HL-60 (cell line): ENCODE results near the gene TMEM163.

Source experiments
- CTCF ChIP-seq: IDR thresholded peaks from one replicate; pipeline ENCODE4 v1.5.1; 2011; ENCODE audit warnings: low read length, control low read depth, inconsistent platforms; ENCODE audit not compliant: insufficient read depth
- TF ChIP-seq, protein P1 (sequence below): IDR thresholded peaks from 2 replicates; pipeline ENCODE4 v1.6.1; 2012; ENCODE audit warnings: low read depth; ENCODE audit not compliant: insufficient replicate concordance

GRCh38 chr2:134499307-134499926, 219.4 kb downstream of the TMEM163 start:
- TF ChIP-seq CTCF = no peak
- TF ChIP-seq, protein P1, sequence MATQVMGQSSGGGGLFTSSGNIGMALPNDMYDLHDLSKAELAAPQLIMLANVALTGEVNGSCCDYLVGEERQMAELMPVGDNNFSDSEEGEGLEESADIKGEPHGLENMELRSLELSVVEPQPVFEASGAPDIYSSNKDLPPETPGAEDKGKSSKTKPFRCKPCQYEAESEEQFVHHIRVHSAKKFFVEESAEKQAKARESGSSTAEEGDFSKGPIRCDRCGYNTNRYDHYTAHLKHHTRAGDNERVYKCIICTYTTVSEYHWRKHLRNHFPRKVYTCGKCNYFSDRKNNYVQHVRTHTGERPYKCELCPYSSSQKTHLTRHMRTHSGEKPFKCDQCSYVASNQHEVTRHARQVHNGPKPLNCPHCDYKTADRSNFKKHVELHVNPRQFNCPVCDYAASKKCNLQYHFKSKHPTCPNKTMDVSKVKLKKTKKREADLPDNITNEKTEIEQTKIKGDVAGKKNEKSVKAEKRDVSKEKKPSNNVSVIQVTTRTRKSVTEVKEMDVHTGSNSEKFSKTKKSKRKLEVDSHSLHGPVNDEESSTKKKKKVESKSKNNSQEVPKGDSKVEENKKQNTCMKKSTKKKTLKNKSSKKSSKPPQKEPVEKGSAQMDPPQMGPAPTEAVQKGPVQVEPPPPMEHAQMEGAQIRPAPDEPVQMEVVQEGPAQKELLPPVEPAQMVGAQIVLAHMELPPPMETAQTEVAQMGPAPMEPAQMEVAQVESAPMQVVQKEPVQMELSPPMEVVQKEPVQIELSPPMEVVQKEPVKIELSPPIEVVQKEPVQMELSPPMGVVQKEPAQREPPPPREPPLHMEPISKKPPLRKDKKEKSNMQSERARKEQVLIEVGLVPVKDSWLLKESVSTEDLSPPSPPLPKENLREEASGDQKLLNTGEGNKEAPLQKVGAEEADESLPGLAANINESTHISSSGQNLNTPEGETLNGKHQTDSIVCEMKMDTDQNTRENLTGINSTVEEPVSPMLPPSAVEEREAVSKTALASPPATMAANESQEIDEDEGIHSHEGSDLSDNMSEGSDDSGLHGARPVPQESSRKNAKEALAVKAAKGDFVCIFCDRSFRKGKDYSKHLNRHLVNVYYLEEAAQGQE = no peak
